Gastrocnemius medialis (tissue), 4 donors: ENCODE data around the gene TPSAB1. TPM values are rescaled to one million over a fixed set of nuclear protein-coding genes. Genes with fewer than 3 reads are reported as not detected.
A peak's percentile ranks its signal among the peaks of the same experiment; 100 is the strongest.

ENCODE experiments used
- ATAC-seq, 2 donors: fragments of 150-250 bp; one replicate each; pipeline ENCODE4 v1.9.1; 2016
- DNase-seq, 2 donors: peaks; one replicate each; pipeline ENCODE4 v3.0.0-alpha.2; 2019
- H3K27ac ChIP-seq, 4 donors: fragments of 200-600 bp; sonication (generic); 1 replicate in 1 of 4; 2 replicates in 3 of 4; pipeline ENCODE4 v1.5.1; 2016 to 2018; ENCODE audit warnings: mild to moderate bottlenecking in 2 of 4, moderate library complexity in 1 of 4
- H3K27me3 ChIP-seq, 3 donors: fragments of 200-600 bp; sonication (generic) in 2 of 3; 1 replicate in 1 of 3; 2 replicates in 2 of 3; pipeline versions ENCODE4 v1.5.1 to v1.6.0; 2016 to 2019; ENCODE audit warnings: mild to moderate bottlenecking in 1 of 3, moderate library complexity in 1 of 3
- H3K36me3 ChIP-seq, 2 donors: fragments of 200-600 bp; sonication (generic) in 1 of 2; one replicate each; pipeline ENCODE4 v1.5.1; 2017 to 2018
- H3K4me1 ChIP-seq, 2 donors: fragments of 200-600 bp; sonication (generic) in 1 of 2; one replicate each; pipeline ENCODE4 v1.5.1; 2016 to 2017; ENCODE audit warnings: mild to moderate bottlenecking in 2 of 2
- H3K4me3 ChIP-seq, 4 donors: fragments of 200-600 bp; sonication (generic) in 3 of 4; 1 replicate in 1 of 4; 2 replicates in 3 of 4; pipeline ENCODE4 v1.5.1; 2016 to 2019; ENCODE audit warnings: mild to moderate bottlenecking in 2 of 4
- H3K9me3 ChIP-seq, 3 donors: fragments of 200-600 bp; sonication (generic) in 2 of 3; 1 replicate in 1 of 3; 2 replicates in 2 of 3; pipeline ENCODE4 v1.5.1; 2016 to 2019
- CTCF ChIP-seq, 5 experiments: fragments of 450-650 bp in 3 of 5; fragments of 200-600 bp in 2 of 5; sonication (generic) in 2 of 5; IDR thresholded peaks in 4 of 5; conservative IDR thresholded peaks in 1 of 5; 1 replicate in 4 of 5; 2 replicates in 1 of 5; pipeline ENCODE4 v1.5.1; 2016 to 2019; ENCODE audit warnings: antibody characterized with exemption in 5 of 5, mild to moderate bottlenecking in 3 of 5, moderate library complexity in 3 of 5
- POLR2A ChIP-seq, 2 donors: fragments of 450-650 bp; IDR thresholded peaks; one replicate each; pipeline ENCODE4 v1.6.1; 2017; ENCODE audit warnings: antibody characterized with exemption in 2 of 2, mild to moderate bottlenecking in 2 of 2, moderate library complexity in 2 of 2
- in situ Hi-C, 4 donors: fragments of 200-750 bp; cut with MboI; loops; one replicate each; pipeline versions ENCODE4 v1.15.0 to v1.8.0; 2017; ENCODE audit warnings: low sequenced_read_pairs in 4 of 4
- intact Hi-C: fragments of 100-400 bp; cut with DNase I; formaldehyde crosslinking; loops from one replicate; pipeline ENCODE4 v1.15.1; 2023; ENCODE audit warnings: low total_unique reads
- total RNA-seq, 4 donors: library from RNA; depleted of rRNA; stranded (reverse); fragments of >200 nt; gene quantifications; one replicate each; pipeline versions ENCODE4 v1.1.0 to v1.2.3, GENCODE V29; 2016

The TPSAB1 gene
- total RNA-seq, 4 donors from 2014 or later: 3.3 to 14.9 (median 7.8) TPM

GRCh38 chr16:1291576-1291974 lies 51.1 kb downstream of the TPSAB1 start:
- TF ChIP-seq POLR2A (IDR thresholded peaks at IDR 0.05): no peak
- no peak for TF ChIP-seq CTCF (IDR thresholded peaks at IDR 0.05 in 4 of 5, conservative IDR thresholded peaks at IDR 0.05 in 1 of 5)
- peaks cover under 1% of the 10 kb centered on the region in 2 donors for H3K4me1 ChIP-seq
- ATAC-seq: peak in 1 of 2 donors; percentile 50
- H3K27me3 ChIP-seq: peaks cover 48 to 62% (median 61%) of the 10 kb centered on the region in 3 donors
- H3K9me3 ChIP-seq: no peaks in the 10 kb centered on the region
- intact Hi-C loops (no loop called here), in situ Hi-C loops (no loop called here)
- H3K27ac ChIP-seq: no peak overlapping the region
- H3K4me3 ChIP-seq: no peak overlapping the region
- H3K36me3 ChIP-seq: no peaks in the 10 kb centered on the region
- no peak for DNase-seq

Other genes starting within 250 kb of the TPSAB1 start
- gene SSTR5, start 168.0 kb upstream of the TPSAB1 start, total RNA-seq: 1 to 10 TPM in 1 of 4 donors, under 1 TPM in 2, not detected in 1; 0.24 to 1.3 (median 0.33) TPM
- gene C1QTNF8, start 144.5 kb upstream of the TPSAB1 start, total RNA-seq: not detected
- 10 to 100 TPM in 1 of 4 donors, 1 to 10 TPM in 3; 3.7 to 12.8 (median 4.5) TPM for gene CACNA1H, start 87.6 kb upstream of the TPSAB1 start, total RNA-seq
- gene TPSG1, start 15.4 kb upstream of the TPSAB1 start, total RNA-seq: under 1 TPM in 1 of 4 donors, not detected in 3; 0.29 TPM
- gene TPSB2, start 10.5 kb upstream of the TPSAB1 start, total RNA-seq: 10 to 100 TPM in 2 of 4 donors, 1 to 10 TPM in 2; 3.7 to 14.3 (median 9.5) TPM
- 1 to 10 TPM in 1 of 4 donors, not detected in 3; 2.5 TPM for gene TPSD1, start 15.4 kb downstream of the TPSAB1 start, total RNA-seq
- 10 to 100 TPM; 28.9 to 80.4 (median 41.7) TPM for gene UBE2I, start 68.9 kb downstream of the TPSAB1 start, total RNA-seq
- 1 to 10 TPM in 3 of 4 donors, under 1 TPM in 1; 0.05 to 4.4 (median 2.5) TPM for gene BAIAP3, start 92.9 kb downstream of the TPSAB1 start, total RNA-seq
- gene TSR3, start 111.2 kb downstream of the TPSAB1 start, total RNA-seq: 100 to 1,000 TPM in 1 of 4 donors, 10 to 100 TPM in 3; 63.3 to 103 (median 72.4) TPM
- 10 to 100 TPM; 20.6 to 37.5 (median 30.2) TPM for gene GNPTG, start 111.2 kb downstream of the TPSAB1 start, total RNA-seq
- gene UNKL, start 174.0 kb downstream of the TPSAB1 start, total RNA-seq: 10 to 100 TPM; 31.8 to 38.8 (median 35.8) TPM
- 10 to 100 TPM; 11.3 to 33.0 (median 20.9) TPM for gene UQCC4, start 180.0 kb downstream of the TPSAB1 start, total RNA-seq
- not detected for gene PERCC1, start 190.4 kb downstream of the TPSAB1 start, total RNA-seq
- under 1 TPM in 1 of 4 donors, not detected in 3; 0.40 TPM for gene CCDC154, start 203.9 kb downstream of the TPSAB1 start, total RNA-seq
- 10 to 100 TPM; 24.8 to 45.8 (median 38.4) TPM for gene CLCN7, start 234.3 kb downstream of the TPSAB1 start, total RNA-seq
- under 1 TPM in 1 of 4 donors, not detected in 3; 0.41 TPM for gene PTX4, start 248.2 kb downstream of the TPSAB1 start, total RNA-seq